ENCODE results near the gene GBF1.

Gene GBF1

GRCh38 chr10:102410429-102411073 lies 165.2 kb downstream of the GBF1 start:
- peak; percentile 36 for DNase-seq

DNA sequence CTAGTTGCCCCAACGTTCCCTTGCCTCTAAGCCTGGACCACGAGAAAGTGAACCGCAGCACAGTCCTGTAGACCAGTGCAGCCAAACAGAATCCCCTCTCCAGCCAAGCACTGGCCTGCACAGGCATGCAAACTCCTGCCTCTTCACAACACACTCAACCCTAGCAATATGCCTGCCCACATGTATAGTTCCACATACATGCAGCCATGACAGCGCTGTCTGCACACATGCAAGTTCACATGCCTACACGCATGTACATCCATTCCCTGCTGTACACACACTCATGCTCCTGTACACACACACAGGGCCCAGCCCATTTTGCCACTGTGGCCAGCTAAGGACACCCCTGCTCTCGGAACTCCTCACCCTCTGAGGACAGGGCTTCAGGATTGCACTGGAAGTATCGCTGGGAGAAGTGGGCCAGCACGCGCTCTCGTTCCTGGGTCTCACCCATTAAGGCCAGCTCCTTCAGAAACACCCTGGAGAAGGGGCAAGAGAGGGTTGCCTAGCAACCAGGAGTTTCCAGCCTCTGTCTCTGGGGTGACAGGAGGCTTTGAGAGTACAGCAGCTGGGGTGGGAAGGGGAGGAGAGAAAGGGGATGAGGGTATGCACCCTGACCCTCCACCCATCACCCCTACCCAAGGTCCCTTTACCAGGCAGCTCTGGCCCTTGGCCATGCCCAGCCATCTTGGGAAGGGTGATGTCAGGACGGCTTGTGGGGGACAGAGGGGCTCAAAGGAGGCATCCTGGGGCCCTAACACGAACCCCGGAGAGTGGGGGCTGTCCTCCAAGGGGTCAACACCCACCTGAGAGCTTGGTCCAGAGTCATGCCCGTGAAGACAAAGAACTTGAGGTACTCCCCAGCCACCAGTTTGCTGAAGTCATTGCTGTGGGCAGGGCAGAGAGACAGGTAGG lies 166.3 kb downstream of the GBF1 start:
- DNase-seq = no peak

- no peak for DNase-seq
Observed at GRCh38 chr10:102412293-102412692, 167.0 kb downstream of the GBF1 start.

GRCh38 chr10:102413053-102413705 lies 167.8 kb downstream of the GBF1 start:
- no peak for DNase-seq

DNA sequence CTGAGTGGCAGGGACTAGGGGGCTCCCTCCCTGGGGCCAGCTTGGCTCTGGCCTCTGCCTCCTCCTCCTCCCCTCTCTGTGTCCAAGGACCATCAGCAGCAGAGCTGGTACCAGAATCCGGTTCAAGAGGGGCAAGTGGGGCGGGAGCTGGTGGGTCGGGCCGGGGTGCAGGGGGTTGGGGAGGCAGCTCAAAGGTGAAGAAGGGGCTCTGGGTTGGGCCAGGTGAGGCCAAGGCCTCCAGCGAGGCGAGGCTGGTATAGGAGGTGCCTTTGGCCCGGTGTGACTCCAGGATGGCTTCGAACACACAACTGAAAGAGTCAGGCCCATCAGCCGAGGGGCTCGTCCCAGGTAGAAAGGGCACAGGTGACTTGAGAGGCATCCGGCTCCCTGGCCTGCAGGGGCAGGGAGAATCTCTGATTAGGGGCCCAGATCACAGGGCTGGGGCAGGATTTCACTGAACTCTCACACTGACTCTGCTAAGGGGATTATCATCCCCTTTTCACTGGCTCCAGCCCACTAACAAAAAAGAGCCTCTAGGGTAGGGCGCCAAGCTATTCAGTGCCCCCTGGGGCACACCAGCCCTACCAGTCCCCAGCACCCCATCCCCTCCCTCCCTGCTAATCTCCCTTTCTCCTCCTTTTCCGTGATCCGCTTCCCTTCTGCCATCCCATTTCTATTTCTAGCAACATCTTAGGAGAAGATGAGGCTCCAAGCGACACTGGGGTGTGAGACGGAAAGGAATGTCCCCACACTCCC lies 168.7 kb downstream of the GBF1 start:
- DNase-seq = no peak

GRCh38 chr10:102414749-102415148 lies 169.4 kb downstream of the GBF1 start:
- DNase-seq = no peak

DNA sequence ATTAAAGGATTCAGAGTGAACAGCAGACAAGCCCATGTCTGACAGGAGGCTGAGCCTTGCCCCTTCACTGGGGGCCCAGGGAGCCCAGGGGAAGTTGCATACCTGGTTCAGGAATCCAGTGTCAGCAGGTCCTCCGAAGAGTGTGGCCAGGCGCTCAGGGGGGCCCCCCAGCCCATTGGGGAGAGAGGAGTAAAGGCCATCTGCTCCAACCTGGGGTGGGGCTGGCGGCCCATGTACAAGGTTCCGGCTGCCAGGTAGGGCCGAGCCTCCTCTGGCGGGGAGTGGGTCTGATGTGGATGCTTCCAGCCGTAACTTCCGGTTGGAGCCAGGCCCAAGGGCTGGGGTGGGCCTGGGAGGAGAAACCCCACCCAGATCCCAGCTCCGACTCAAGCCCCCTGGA lies 171.0 kb downstream of the GBF1 start:
- DNase-seq = no peak

DNA sequence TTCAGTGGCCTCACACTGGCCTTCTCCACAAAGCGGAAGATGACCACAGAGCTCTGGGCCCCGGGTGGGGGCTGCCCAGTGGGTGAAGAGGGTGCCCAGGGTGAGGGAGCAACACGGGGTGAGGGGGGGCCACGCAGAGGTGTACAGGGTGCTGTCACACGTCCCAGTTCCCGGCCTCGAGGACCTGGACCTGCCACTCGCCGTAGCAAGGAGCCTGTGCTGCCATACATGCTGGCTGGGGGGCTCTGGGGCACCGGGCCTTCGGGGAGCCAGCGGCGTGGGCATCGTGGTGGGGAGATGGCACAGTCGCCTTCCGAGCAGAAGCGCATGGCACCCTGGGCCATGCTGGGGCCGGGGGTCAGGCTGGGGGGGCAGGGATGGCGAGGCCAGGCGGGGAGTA lies 171.4 kb downstream of the GBF1 start:
- DNase-seq = no peak

GRCh38 chr10:102418622-102419268 lies 173.4 kb downstream of the GBF1 start, which contains the start of gene PSD:
Gene PSD, minus strand, starts transcription at chr10:102418785. Its CDS starts 1,747 bp downstream, at chr10:102417038.
- no peak for DNase-seq

DNA sequence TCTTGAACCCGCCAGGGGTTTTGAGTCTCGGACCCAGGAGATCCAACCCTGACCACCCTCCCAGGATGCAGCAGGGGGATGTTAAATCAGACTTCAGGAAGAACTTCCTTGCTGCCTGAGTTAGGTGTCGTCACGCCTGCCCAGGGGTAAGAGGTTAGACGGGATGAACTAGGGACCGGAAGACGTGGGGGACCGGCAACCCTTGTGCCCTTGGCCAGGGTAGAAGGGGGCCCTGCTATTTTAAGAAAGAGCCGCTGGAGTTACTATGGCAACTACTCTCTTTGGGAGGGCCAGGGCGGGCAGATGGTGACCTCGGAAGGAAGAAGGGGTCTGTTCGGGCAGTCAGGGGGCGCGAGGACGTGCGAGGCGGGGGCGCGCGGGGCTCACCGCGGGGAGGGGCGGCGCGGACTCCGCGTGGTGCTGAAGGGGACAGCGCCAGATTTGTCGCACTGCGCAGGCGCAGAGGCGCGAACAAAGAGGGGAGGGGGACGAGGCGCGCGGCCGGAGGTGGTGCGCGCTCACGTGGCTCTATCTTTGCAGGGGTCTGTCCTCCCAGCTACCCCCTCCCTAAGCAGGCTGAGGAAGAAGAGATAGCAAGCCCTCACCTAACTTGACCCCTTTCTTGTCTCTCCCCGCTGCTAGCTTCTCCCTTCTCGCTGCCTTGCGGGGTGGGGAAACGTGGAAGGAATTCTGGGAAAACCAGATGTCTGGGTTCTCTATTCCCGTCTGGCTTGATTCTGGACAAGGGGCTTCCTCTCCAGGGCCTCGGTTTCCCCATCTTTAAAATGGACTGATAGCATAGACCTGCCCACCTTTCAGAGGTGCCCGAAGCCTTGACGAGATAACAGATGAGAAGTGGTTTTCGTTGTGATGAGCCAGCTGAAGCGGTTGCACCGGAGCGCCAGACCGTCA lies 174.2 kb downstream of the GBF1 start:
- DNase-seq = no peak

- DNase-seq = no peak
Observed at GRCh38 chr10:102420181-102420713, 174.9 kb downstream of the GBF1 start.

- peak; percentile 97 for DNase-seq
Observed at GRCh38 chr10:102420714-102421506, 175.6 kb downstream of the GBF1 start, which contains the start of gene FBXL15. Gene FBXL15, plus strand, starts transcription at chr10:102420836. Its CDS starts 294 bp downstream, at chr10:102421130.

GRCh38 chr10:102421507-102421756 lies 176.1 kb downstream of the GBF1 start:
- no peak for DNase-seq

GRCh38 chr10:102421757-102422512 lies 176.6 kb downstream of the GBF1 start:
- DNase-seq = no peak

- DNase-seq = peak; percentile 54
Observed at GRCh38 chr10:102422545-102423129, 177.3 kb downstream of the GBF1 start.

DNA sequence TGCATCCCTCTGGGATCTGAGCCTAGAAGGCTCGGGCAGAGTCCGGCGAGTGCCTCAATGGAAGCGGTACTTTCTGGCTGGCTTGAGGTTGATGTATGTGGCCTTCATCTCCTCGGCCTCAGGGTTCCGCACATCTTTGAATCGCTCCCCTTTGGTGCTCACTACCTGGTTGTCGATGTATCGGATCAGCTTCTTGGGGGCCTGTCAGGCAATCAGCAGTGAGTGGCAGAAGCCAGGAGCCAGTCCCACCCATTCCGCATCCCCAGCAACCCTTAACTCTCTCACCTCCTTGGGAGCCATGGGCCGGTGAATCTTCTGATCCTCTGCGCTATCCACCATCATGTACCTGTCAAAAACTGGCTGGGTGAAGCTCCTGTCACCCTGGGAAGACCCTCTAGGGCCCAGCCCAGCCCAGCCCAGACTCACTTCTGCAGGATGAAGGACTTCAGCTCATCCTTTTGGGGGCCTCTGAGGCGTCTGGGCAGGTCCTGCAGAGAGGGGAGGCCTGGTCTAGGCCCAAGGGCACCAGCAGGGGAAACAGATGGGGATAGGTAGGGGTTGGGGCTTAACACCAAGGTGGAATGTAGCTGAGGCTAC lies 178.1 kb downstream of the GBF1 start:
- DNase-seq = no peak

DNA sequence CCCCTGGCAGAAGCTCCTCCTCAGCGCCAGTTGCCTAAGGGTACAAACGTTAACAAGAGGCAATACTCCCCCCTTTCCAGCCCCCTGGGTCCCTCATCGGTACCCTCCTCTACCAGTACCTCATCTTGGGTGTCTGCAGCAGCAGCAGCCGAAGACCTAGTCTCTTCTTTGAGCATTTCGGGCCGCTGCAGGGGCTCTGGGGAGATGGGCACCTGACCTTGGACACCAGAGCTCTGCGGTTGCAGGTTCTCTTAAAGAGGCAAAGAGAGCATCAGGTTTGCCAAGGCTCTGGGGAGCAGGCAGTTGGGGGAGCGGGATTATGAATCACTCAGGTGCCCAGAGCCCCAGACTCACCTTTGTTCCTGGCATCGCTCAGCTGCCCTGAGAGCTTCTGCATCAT lies 178.8 kb downstream of the GBF1 start:
- DNase-seq = no peak

GRCh38 chr10:102424916-102425315 lies 179.6 kb downstream of the GBF1 start:
- DNase-seq = no peak

- no peak for DNase-seq
Observed at GRCh38 chr10:102425444-102425843, 180.1 kb downstream of the GBF1 start.

Measured in fibroblast of skin of right quadriceps (primary cell).